ENCODE measurements around the gene SARDH. TPM values are rescaled to one million over a fixed set of nuclear protein-coding genes. Genes with fewer than 3 reads are reported as not detected.

Gene SARDH
- polyA plus RNA-seq, 1 donor from 2014 or later = not detected

DNA sequence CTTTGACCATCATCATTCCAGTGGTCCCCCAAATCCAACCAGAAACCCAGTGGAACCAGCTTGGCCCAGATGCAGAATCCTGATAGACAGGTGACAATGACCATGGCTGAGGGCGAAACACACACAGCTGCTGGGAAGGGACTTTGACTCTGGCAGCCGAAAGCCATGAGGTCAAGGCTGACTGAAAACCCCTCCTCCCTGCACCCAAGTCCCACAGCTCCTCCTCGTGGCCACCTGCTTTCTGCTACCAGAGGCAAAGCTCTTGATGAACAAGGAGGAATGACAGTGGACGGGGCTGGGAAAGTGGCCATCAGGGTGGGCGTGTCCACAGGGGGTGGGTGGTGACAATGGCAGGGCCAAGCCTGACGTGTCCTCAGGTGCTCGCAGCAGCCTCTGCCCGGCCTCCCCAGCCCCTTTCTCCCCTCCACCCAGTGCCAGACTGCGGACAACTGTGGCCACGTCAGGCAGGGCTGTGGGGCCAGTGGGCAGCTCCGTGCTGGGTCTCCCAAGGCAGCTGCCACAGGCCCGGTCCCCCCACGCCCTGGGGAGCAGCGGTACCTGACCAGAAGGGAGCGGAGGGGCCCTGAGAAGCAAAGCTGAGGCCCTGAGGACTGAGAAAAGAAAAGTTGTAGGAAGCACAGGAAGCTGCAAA is 30.8 kb upstream of the SARDH start:
- Histone ChIP-seq H3K27ac (ENCODE audit: low read length) (no peak overlapping the region), H3K79me2 (replicated peaks; ENCODE audit: insufficient read depth, low read length) (no peaks in the 10 kb centered on the region), H3K9ac (ENCODE audit: low read length) (no peak overlapping the region), H3K4me3 (ENCODE audit: low read length) (no peak overlapping the region), H3K36me3 (ENCODE audit: insufficient read depth, low read length) (peaks cover 22% of the 10 kb centered on the region), H2AFZ (ENCODE audit: low read depth, low read length) (no peak overlapping the region), H3F3A (ENCODE audit: insufficient read depth, low read length, poor library complexity, severe bottlenecking) (no peaks in the 10 kb centered on the region), H4K20me1 (ENCODE audit: insufficient read depth) (no peaks in the 10 kb centered on the region), H3K4me2 (ENCODE audit: low read length) (no peak overlapping the region), H3K9me2 (ENCODE audit: insufficient read depth, low read length) (no peaks in the 10 kb centered on the region), H3K27me3 (ENCODE audit: insufficient read depth, low read depth, low read length) (no peaks in the 10 kb centered on the region), H3K9me3 (ENCODE audit: low read length) (peaks cover 9% of the 10 kb centered on the region)
- TF ChIP-seq, protein P1, sequence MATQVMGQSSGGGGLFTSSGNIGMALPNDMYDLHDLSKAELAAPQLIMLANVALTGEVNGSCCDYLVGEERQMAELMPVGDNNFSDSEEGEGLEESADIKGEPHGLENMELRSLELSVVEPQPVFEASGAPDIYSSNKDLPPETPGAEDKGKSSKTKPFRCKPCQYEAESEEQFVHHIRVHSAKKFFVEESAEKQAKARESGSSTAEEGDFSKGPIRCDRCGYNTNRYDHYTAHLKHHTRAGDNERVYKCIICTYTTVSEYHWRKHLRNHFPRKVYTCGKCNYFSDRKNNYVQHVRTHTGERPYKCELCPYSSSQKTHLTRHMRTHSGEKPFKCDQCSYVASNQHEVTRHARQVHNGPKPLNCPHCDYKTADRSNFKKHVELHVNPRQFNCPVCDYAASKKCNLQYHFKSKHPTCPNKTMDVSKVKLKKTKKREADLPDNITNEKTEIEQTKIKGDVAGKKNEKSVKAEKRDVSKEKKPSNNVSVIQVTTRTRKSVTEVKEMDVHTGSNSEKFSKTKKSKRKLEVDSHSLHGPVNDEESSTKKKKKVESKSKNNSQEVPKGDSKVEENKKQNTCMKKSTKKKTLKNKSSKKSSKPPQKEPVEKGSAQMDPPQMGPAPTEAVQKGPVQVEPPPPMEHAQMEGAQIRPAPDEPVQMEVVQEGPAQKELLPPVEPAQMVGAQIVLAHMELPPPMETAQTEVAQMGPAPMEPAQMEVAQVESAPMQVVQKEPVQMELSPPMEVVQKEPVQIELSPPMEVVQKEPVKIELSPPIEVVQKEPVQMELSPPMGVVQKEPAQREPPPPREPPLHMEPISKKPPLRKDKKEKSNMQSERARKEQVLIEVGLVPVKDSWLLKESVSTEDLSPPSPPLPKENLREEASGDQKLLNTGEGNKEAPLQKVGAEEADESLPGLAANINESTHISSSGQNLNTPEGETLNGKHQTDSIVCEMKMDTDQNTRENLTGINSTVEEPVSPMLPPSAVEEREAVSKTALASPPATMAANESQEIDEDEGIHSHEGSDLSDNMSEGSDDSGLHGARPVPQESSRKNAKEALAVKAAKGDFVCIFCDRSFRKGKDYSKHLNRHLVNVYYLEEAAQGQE (IDR thresholded peaks at IDR 0.05; ENCODE audit: borderline replicate concordance) = no peak
- TF ChIP-seq, protein P2, sequence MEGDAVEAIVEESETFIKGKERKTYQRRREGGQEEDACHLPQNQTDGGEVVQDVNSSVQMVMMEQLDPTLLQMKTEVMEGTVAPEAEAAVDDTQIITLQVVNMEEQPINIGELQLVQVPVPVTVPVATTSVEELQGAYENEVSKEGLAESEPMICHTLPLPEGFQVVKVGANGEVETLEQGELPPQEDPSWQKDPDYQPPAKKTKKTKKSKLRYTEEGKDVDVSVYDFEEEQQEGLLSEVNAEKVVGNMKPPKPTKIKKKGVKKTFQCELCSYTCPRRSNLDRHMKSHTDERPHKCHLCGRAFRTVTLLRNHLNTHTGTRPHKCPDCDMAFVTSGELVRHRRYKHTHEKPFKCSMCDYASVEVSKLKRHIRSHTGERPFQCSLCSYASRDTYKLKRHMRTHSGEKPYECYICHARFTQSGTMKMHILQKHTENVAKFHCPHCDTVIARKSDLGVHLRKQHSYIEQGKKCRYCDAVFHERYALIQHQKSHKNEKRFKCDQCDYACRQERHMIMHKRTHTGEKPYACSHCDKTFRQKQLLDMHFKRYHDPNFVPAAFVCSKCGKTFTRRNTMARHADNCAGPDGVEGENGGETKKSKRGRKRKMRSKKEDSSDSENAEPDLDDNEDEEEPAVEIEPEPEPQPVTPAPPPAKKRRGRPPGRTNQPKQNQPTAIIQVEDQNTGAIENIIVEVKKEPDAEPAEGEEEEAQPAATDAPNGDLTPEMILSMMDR (IDR thresholded peaks at IDR 0.05; ENCODE audit: poor library complexity, severe bottlenecking) = no peak
- TF ChIP-seq MXI1 (conservative IDR thresholded peaks at IDR 0.05; ENCODE audit: poor library complexity, severe bottlenecking) = no peak
- TF ChIP-seq EP300 (conservative IDR thresholded peaks at IDR 0.05; ENCODE audit: poor library complexity, severe bottlenecking) = no peak
- no peak for TF ChIP-seq RAD21 (conservative IDR thresholded peaks at IDR 0.05)
- no peak for TF ChIP-seq SMC3 (conservative IDR thresholded peaks at IDR 0.05; ENCODE audit: poor library complexity)
- TF ChIP-seq TAF1 (IDR thresholded peaks at IDR 0.05; ENCODE audit: low read depth) = no peak
- TF ChIP-seq POLR2AphosphoS5 (IDR thresholded peaks at IDR 0.05) = no peak
- TF ChIP-seq EZH2 (IDR thresholded peaks at IDR 0.05; ENCODE audit: borderline replicate concordance, insufficient read depth, low read length, poor library complexity, severe bottlenecking) = no peak

DNA sequence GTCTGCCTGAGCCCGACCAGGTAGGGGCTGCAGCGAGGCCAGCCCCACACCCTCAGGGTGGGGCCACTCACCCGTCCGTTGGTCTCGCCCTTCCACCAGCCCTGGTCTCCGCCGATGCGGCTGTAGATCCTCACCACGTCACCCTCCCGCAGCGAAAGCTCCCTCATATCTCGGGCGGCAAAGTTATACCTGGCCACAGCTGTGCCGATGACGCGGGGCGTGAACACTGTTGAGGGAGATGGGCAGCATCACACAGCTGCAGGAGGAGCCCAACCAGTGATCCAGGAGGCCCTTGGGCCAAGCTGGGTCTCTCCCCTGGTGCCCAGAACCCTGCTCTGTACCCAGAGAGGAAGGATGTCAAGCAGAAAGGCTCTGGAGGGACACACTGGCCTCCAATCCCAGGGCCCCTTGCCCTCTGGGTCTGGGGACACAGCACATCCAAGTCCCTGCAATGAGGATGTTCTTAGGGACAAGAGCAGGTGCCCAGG is 30.3 kb upstream of the SARDH start:
- Histone ChIP-seq H3K36me3 (ENCODE audit: insufficient read depth, low read length) (peaks cover 23% of the 10 kb centered on the region), H4K20me1 (ENCODE audit: insufficient read depth) (no peaks in the 10 kb centered on the region)

More for the DNA sequence above, 30.3 kb upstream of the SARDH start:
- Histone ChIP-seq H3K4me2 (ENCODE audit: low read length) (no peak overlapping the region), H3K9me3 (ENCODE audit: low read length) (peaks cover 9% of the 10 kb centered on the region), H3K9ac (ENCODE audit: low read length) (no peak overlapping the region), H3K79me2 (replicated peaks; ENCODE audit: insufficient read depth, low read length) (no peaks in the 10 kb centered on the region), H3F3A (ENCODE audit: insufficient read depth, low read length, poor library complexity, severe bottlenecking) (no peaks in the 10 kb centered on the region), H2AFZ (ENCODE audit: low read depth, low read length) (no peak overlapping the region), H3K9me2 (ENCODE audit: insufficient read depth, low read length) (no peaks in the 10 kb centered on the region), H3K4me3 (ENCODE audit: low read length) (no peak overlapping the region), H3K27me3 (ENCODE audit: insufficient read depth, low read depth, low read length) (no peaks in the 10 kb centered on the region), H3K27ac (ENCODE audit: low read length) (no peak overlapping the region)
- no peak for TF ChIP-seq EP300 (conservative IDR thresholded peaks at IDR 0.05; ENCODE audit: poor library complexity, severe bottlenecking)
- TF ChIP-seq RAD21 (conservative IDR thresholded peaks at IDR 0.05) = no peak
- no peak for TF ChIP-seq EZH2 (IDR thresholded peaks at IDR 0.05; ENCODE audit: borderline replicate concordance, insufficient read depth, low read length, poor library complexity, severe bottlenecking)
- TF ChIP-seq, protein P1 (IDR thresholded peaks at IDR 0.05; ENCODE audit: borderline replicate concordance) = no peak
- TF ChIP-seq MXI1 (conservative IDR thresholded peaks at IDR 0.05; ENCODE audit: poor library complexity, severe bottlenecking) = no peak
- TF ChIP-seq, protein P2 (IDR thresholded peaks at IDR 0.05; ENCODE audit: poor library complexity, severe bottlenecking) = no peak
- no peak for TF ChIP-seq TAF1 (IDR thresholded peaks at IDR 0.05; ENCODE audit: low read depth)
- no peak for TF ChIP-seq SMC3 (conservative IDR thresholded peaks at IDR 0.05; ENCODE audit: poor library complexity)
- TF ChIP-seq POLR2AphosphoS5 (IDR thresholded peaks at IDR 0.05) = no peak

Measured in neural cell (in vitro differentiated cells).